Thyroid gland (tissue), 4 donors: ENCODE measurements around the gene NBEAL1. TPM values are rescaled to one million over a fixed set of nuclear protein-coding genes. Genes with fewer than 3 reads are reported as not detected.
"Not testable (repeated sequence)": the region's sequence is repeated elsewhere in the genome, so short reads cannot be mapped to it uniquely, and the experiment has no call there.

Experiments
- DNase-seq, 2 donors: peaks; one replicate each; pipeline ENCODE4 v3.0.0-alpha.2; 2019
- H3K27ac ChIP-seq, 3 donors: fragments of 200-600 bp; sonication (generic); 1 replicate in 2 of 3; 2 replicates in 1 of 3; pipeline ENCODE4 v1.5.1; 2016 to 2019; ENCODE audit warnings: mild to moderate bottlenecking in 1 of 3, moderate library complexity in 1 of 3
- H3K27me3 ChIP-seq: fragments of 200-600 bp; sonication (generic); one replicate; pipeline ENCODE4 v1.5.1; 2019
- H3K36me3 ChIP-seq, 2 donors: fragments of 200-600 bp; sonication (generic); one replicate each; pipeline ENCODE4 v1.5.1; 2016 to 2019
- H3K4me1 ChIP-seq, 2 donors: fragments of 200-600 bp; sonication (generic); one replicate each; pipeline ENCODE4 v1.5.1; 2017 to 2019
- H3K4me3 ChIP-seq, 3 donors: fragments of 200-600 bp; sonication (generic); replicated peaks in 1 of 3; 1 replicate in 2 of 3; 2 replicates in 1 of 3; pipeline ENCODE4 v1.5.1; 2016; ENCODE audit warnings: mild to moderate bottlenecking in 1 of 3
- H3K9me3 ChIP-seq: fragments of 200-600 bp; sonication (generic); one replicate; pipeline ENCODE4 v1.5.1; 2017
- CTCF ChIP-seq, 6 experiments: fragments of 200-600 bp in 3 of 6; fragments of 450-650 bp in 3 of 6; sonication (generic) in 3 of 6; IDR thresholded peaks; one replicate each; pipeline ENCODE4 v1.5.1; 2016 to 2019; ENCODE audit warnings: antibody characterized with exemption in 6 of 6, mild to moderate bottlenecking in 2 of 6, inconsistent platforms in 1 of 6, moderate library complexity in 1 of 6
- POLR2A ChIP-seq, 2 donors: fragments of 450-650 bp; IDR thresholded peaks; one replicate each; pipeline ENCODE4 v1.6.1; 2017; ENCODE audit warnings: antibody characterized with exemption in 2 of 2, mild to moderate bottlenecking in 2 of 2, moderate library complexity in 1 of 2
- WGBS, 2 donors: methylation state at CpG; one replicate each; pipeline ENCODE4 v1.1.5; 2017; 5-methylcytosine and 5-hydroxymethylcytosine counted together
- intact Hi-C: fragments of 100-400 bp; cut with DNase I; formaldehyde crosslinking; loops from one replicate; pipeline ENCODE4 v1.15.1; 2023
- total RNA-seq, 4 donors: library from RNA; depleted of rRNA; stranded (reverse); fragments of >200 nt; gene quantifications; one replicate each; pipeline ENCODE4 v1.2.3, GENCODE V29; 2016

The NBEAL1 gene
- total RNA-seq, 4 donors from 2014 or later: 58.8 to 88.8 (median 71.3) TPM

- no peaks in the 10 kb centered on the region for H3K27me3 ChIP-seq
- peaks cover 4 to 28% of the 10 kb centered on the region in 2 donors for H3K36me3 ChIP-seq
- intact Hi-C loops: no loop called here
- DNase-seq: no peak
- no peak overlapping the region for H3K4me3 ChIP-seq
- H3K27ac ChIP-seq: no peak overlapping the region
- 74 to 78% methylated on average over 4 of the region's 4 CpGs for WGBS, 2 donors
- no peaks in the 10 kb centered on the region for H3K9me3 ChIP-seq
- TF ChIP-seq POLR2A (IDR thresholded peaks at IDR 0.05) (no peak), CTCF (IDR thresholded peaks at IDR 0.05) (no peak)
- no peaks in the 10 kb centered on the region for H3K4me1 ChIP-seq
These were observed 46.7 kb downstream of the NBEAL1 start for GRCh38 chr2:203061346-203061745.

DNA sequence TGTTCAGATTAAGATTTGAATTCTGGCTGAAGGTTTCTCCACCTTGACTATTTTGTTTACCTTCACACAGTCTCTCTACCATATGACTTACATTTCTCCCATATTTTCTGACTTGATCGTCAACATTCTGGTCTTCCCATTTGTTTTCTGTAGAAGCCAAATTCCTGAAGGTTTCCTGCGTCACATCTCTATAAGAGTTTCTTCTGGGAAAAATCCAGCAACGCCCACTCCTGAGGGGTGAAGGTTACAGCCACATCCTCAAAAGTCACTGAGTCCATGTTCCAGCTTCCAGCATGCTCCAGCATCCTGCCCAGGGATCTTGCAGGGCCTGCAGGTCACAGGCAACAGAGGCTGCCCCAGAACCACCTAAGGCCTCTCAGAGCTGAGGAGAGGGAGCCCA is 47.5 kb downstream of the NBEAL1 start:
- WGBS, 2 donors: 95% methylated on average over 3 of the region's 3 CpGs
- H3K27me3 ChIP-seq: no peaks in the 10 kb centered on the region
- DNase-seq: no peak
- no peak overlapping the region for H3K27ac ChIP-seq
- TF ChIP-seq POLR2A (IDR thresholded peaks at IDR 0.05): no peak
- no peak for TF ChIP-seq CTCF (IDR thresholded peaks at IDR 0.05)
- intact Hi-C loops: no loop called here
- no peak overlapping the region for H3K4me3 ChIP-seq
- H3K4me1 ChIP-seq: no peaks in the 10 kb centered on the region
- H3K36me3 ChIP-seq: peaks cover 4 to 28% of the 10 kb centered on the region in 2 donors
- no peaks in the 10 kb centered on the region for H3K9me3 ChIP-seq

DNA sequence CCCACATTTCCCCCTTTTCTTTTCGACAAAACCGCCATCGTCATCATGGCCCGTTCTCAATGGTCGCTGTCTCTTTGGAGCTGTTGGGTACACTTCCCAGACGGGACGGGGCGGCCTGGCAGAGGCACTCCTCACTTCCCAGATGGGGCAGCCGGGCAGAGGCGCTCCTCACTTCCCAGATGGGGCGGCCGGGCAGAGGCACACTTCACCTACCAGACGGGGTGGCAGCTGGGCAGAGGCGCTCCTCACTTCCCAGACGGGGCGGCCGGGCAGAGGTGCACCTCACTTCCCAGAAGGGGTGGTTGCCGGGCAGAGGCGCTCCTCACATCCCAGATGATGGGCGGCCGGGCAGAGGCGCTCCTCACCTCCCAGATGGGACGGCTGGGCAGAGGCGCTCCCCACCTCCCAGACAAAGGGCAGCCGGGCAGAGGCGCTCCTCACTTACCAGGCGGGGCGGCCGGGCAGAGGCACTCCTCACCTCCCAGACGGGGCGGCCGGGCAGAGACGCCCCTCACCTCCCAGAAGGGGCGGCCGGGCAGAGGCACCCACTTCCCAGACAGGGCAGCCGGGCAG is 51.9 kb downstream of the NBEAL1 start:
- WGBS, 2 donors: 96% methylated on average over 21 to 29 of the region's 36 CpGs
- H3K9me3 ChIP-seq, DNase-seq, intact Hi-C loops, H3K4me3 ChIP-seq, H3K27ac ChIP-seq, H3K27me3 ChIP-seq, H3K4me1 ChIP-seq: not testable (repeated sequence)
- peaks cover 8 to 16% of the 10 kb centered on the region in 2 donors for H3K36me3 ChIP-seq

GRCh38 chr2:203070701-203071100 is 56.0 kb downstream of the NBEAL1 start:
- no peaks in the 10 kb centered on the region for H3K4me1 ChIP-seq
- no peaks in the 10 kb centered on the region for H3K27me3 ChIP-seq
- H3K9me3 ChIP-seq: no peaks in the 10 kb centered on the region
- H3K4me3 ChIP-seq: no peak overlapping the region
- no peak for DNase-seq
- H3K36me3 ChIP-seq: peaks cover 0 to 18% of the 10 kb centered on the region in 2 donors
- no peak overlapping the region for H3K27ac ChIP-seq
- whole genome bisulfite sequencing, 2 donors: 76 to 92% methylated on average over 2 of the region's 2 CpGs
- intact Hi-C loops: no loop called here
- TF ChIP-seq POLR2A (IDR thresholded peaks at IDR 0.05) (no peak), CTCF (IDR thresholded peaks at IDR 0.05) (no peak)

DNA sequence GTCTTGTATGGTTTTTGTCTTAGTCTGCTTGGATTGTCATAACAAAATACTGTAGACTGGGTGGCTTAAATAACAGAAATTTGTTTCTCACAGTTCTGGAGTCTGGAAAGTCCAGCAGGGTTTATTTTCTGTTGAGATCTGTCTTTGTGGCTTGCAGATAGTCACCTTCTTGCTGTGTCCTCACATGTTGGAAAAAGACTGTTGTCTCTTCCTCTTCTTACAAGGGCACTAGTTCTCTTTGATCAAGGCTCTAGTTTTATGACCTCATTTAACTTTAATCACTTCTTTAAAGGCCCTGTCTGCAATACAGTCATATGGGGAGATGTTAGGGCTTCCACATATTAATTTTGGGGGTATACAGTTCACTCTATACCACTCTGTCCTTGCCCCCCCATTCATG is 56.5 kb downstream of the NBEAL1 start:
- Histone ChIP-seq H3K27ac (no peak overlapping the region), H3K27me3 (no peaks in the 10 kb centered on the region), H3K4me3 (no peak overlapping the region), H3K36me3 (peaks cover 0 to 18% of the 10 kb centered on the region in 2 donors), H3K4me1 (no peaks in the 10 kb centered on the region), H3K9me3 (no peaks in the 10 kb centered on the region)
- TF ChIP-seq CTCF (IDR thresholded peaks at IDR 0.05) (no peak), POLR2A (IDR thresholded peaks at IDR 0.05) (no peak)
- DNase-seq: no peak
- intact Hi-C loops: no loop called here

DNA sequence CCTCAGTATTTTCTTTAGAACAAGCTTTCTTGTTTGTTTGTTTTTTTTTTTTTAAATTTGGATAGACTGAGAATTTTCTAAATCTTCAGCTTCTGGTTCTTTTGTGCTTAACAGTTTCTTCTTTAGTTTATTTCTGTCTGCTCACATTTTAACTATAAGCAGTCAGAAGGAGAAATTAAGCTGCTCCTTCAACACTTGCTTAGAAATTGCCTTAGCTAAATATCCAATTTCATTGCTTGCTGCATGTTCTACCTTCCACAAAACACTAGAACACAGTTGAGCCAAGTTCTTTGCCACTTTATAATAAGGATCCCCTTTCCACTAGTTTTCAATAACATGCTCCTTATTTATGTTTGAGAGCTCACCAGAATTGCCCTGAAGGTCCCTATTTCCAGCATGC is 57.7 kb downstream of the NBEAL1 start:
- Histone ChIP-seq H3K27me3 (no peaks in the 10 kb centered on the region), H3K4me1 (no peaks in the 10 kb centered on the region), H3K9me3 (no peaks in the 10 kb centered on the region), H3K27ac (no peak overlapping the region), H3K36me3 (peaks cover 0 to 18% of the 10 kb centered on the region in 2 donors), H3K4me3 (no peak overlapping the region)
- no peak for TF ChIP-seq CTCF (IDR thresholded peaks at IDR 0.05)
- no peak for TF ChIP-seq POLR2A (IDR thresholded peaks at IDR 0.05)
- intact Hi-C loops: no loop called here
- no peak for DNase-seq
